Measurements from ENCODE around the gene RBM15. TPM values are rescaled to one million over a fixed set of nuclear protein-coding genes. Genes with fewer than 3 reads are reported as not detected.

The RBM15 gene
- total and polyA plus RNA-seq, 2 donors (not counting 3 experiments of a cell fraction or from before 2014, with no cell fraction given): 8.5 to 29.5 TPM

DNA sequence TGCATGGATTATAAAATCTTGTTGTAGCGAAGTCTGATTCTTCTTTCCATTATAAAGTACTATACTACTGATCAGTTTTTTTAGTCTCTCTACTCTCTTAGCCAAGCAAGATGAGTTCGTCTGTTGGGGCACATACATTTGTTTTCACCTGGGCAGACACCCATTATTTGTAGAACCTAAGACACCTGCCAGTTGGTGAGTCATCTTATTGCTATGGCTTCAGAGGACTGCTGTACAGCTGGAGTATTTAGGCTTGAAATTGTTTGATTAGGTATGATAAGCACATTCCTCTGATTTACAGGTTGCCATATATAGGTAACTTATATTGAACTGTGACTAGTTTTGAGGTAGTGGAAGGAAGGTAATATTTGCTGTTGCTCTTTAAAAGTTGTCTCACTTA lies 17.2 kb downstream of the RBM15 start:
- POLR2A ChIA-PET: no interaction called here
- BruUV-seq (replicated peaks): no TSS peak
- no peak for DNase-seq (ENCODE audit: low read depth, low spot score)
- Histone ChIP-seq H3K79me2 (ENCODE audit: control insufficient read depth, insufficient read depth, low read length) (peaks cover 65% of the 10 kb centered on the region), H3K4me3 (replicated peaks in 1 of 3; ENCODE audit: insufficient read depth in 1 of 3, low read depth in 1 of 3, low read length in 3 of 3) (no peak overlapping the region), H3K27ac (ENCODE audit: insufficient read depth, low read depth, low read length) (no peak overlapping the region), H3K36me3 (ENCODE audit: control insufficient read depth in 2 of 2, extremely low read depth in 1 of 2, insufficient read depth in 2 of 2, low read length in 2 of 2) (peaks cover 0 to 7% of the 10 kb centered on the region in 2 experiments), H3K9me3 (replicated peaks; ENCODE audit: control insufficient read depth, insufficient read depth, low read length) (no peaks in the 10 kb centered on the region), H3K4me2 (ENCODE audit: insufficient read depth, low read length) (no peak overlapping the region), H3K4me1 (ENCODE audit: control insufficient read depth, extremely low read depth, insufficient read depth, low read length) (no peaks in the 10 kb centered on the region), H4K20me1 (replicated peaks; ENCODE audit: control insufficient read depth, extremely low read depth, insufficient read depth, low read length) (peaks cover 2% of the 10 kb centered on the region), H3K9me1 (replicated peaks; ENCODE audit: control insufficient read depth, extremely low read depth, insufficient read depth, low read length) (peaks cover 4% of the 10 kb centered on the region), H3K27me3 (ENCODE audit: control insufficient read depth in 2 of 2, insufficient read depth in 2 of 2, low read length in 2 of 2) (no peaks in the 10 kb centered on the region), H3K9ac (replicated peaks; ENCODE audit: extremely low read depth, insufficient read depth, low read length) (no peak overlapping the region), H2AFZ (ENCODE audit: low read depth, low read length) (no peak overlapping the region)
- dilution Hi-C loops (cut with MboI; ENCODE audit: extremely low pct_ligation_motif_present, low sequenced_read_pairs): no loop called here
- TF ChIP-seq FOS (IDR thresholded peaks at IDR 0.05; ENCODE audit: borderline replicate concordance, insufficient read depth, low read length): no peak
- CTCF ChIA-PET: no interaction called here
- intact Hi-C loops (cut with micrococcal nuclease): no loop called here
- FAIRE-seq: no peak

GRCh38 chr1:110360431-110360830 lies 21.3 kb downstream of the RBM15 start:
- CTCF ChIA-PET: interaction anchor here (1.0 to 1.9 kb wide), 6 partner anchors 11 to 153 kb away, joined by 3 to 6 read pairs (median 4); no protein-coding TSS in a partner anchor
- no peaks in the 10 kb centered on the region for H3K9me1 ChIP-seq (replicated peaks; ENCODE audit: control insufficient read depth, extremely low read depth, insufficient read depth, low read length)
- no peak overlapping the region for H3K4me2 ChIP-seq (ENCODE audit: insufficient read depth, low read length)
- no peak for TF ChIP-seq MAX (IDR thresholded peaks at IDR 0.05; ENCODE audit: insufficient read depth, insufficient read length)
- no peak for TF ChIP-seq POLR2A (IDR thresholded peaks at IDR 0.05; ENCODE audit: low read depth, low read length)
- TF ChIP-seq FOS (IDR thresholded peaks at IDR 0.05; ENCODE audit: borderline replicate concordance, insufficient read depth, low read length): no peak
- TF ChIP-seq MYC (IDR thresholded peaks at IDR 0.05; ENCODE audit: low read depth, low read length): no peak
- no peak for TF ChIP-seq GATA2 (IDR thresholded peaks at IDR 0.05; ENCODE audit: insufficient read depth, insufficient read length, low read depth, low read length)
- TF ChIP-seq POLR2AphosphoS5 (IDR thresholded peaks at IDR 0.05; ENCODE audit: insufficient read depth, low read depth, low read length): no peak
- TF ChIP-seq, protein P1, sequence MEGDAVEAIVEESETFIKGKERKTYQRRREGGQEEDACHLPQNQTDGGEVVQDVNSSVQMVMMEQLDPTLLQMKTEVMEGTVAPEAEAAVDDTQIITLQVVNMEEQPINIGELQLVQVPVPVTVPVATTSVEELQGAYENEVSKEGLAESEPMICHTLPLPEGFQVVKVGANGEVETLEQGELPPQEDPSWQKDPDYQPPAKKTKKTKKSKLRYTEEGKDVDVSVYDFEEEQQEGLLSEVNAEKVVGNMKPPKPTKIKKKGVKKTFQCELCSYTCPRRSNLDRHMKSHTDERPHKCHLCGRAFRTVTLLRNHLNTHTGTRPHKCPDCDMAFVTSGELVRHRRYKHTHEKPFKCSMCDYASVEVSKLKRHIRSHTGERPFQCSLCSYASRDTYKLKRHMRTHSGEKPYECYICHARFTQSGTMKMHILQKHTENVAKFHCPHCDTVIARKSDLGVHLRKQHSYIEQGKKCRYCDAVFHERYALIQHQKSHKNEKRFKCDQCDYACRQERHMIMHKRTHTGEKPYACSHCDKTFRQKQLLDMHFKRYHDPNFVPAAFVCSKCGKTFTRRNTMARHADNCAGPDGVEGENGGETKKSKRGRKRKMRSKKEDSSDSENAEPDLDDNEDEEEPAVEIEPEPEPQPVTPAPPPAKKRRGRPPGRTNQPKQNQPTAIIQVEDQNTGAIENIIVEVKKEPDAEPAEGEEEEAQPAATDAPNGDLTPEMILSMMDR (IDR thresholded peaks at IDR 0.05; ENCODE audit: extremely low read depth in 1 of 2, insufficient read depth in 1 of 2, low read depth in 1 of 2, low read length in 2 of 2): no peak
- TF ChIP-seq EZH2 (IDR thresholded peaks at IDR 0.05; ENCODE audit: borderline replicate concordance, low read depth, low read length, severe bottlenecking): no peak
- no peak for TF ChIP-seq JUN (IDR thresholded peaks at IDR 0.05; ENCODE audit: borderline replicate concordance, insufficient read depth, insufficient read length, low read depth)
- POLR2A ChIA-PET: no interaction called here
- no peaks in the 10 kb centered on the region for H3K27me3 ChIP-seq (ENCODE audit: control insufficient read depth in 2 of 2, insufficient read depth in 2 of 2, low read length in 2 of 2)
- no peak overlapping the region for H2AFZ ChIP-seq (ENCODE audit: low read depth, low read length)
- intact Hi-C loops (cut with micrococcal nuclease) (no loop called here), dilution Hi-C loops (cut with MboI; ENCODE audit: extremely low pct_ligation_motif_present, low sequenced_read_pairs) (no loop called here)
- H3K4me3 ChIP-seq (replicated peaks in 1 of 3; ENCODE audit: insufficient read depth in 1 of 3, low read depth in 1 of 3, low read length in 3 of 3): no peak overlapping the region
- H3K4me1 ChIP-seq (ENCODE audit: control insufficient read depth, extremely low read depth, insufficient read depth, low read length): no peaks in the 10 kb centered on the region
- no TSS peak for BruUV-seq (replicated peaks)
- no peak overlapping the region for H3K27ac ChIP-seq (ENCODE audit: insufficient read depth, low read depth, low read length)
- peaks cover 44% of the 10 kb centered on the region for H3K79me2 ChIP-seq (ENCODE audit: control insufficient read depth, insufficient read depth, low read length)
- no peak overlapping the region for H3K9ac ChIP-seq (replicated peaks; ENCODE audit: extremely low read depth, insufficient read depth, low read length)
- DNase-seq (ENCODE audit: low read depth, low spot score) (no peak), FAIRE-seq (no peak)
- H4K20me1 ChIP-seq (replicated peaks; ENCODE audit: control insufficient read depth, extremely low read depth, insufficient read depth, low read length): peaks cover 2% of the 10 kb centered on the region
- H3K36me3 ChIP-seq (ENCODE audit: control insufficient read depth in 2 of 2, extremely low read depth in 1 of 2, insufficient read depth in 2 of 2, low read length in 2 of 2): peaks cover 0 to 9% of the 10 kb centered on the region in 2 experiments
- H3K9me3 ChIP-seq (replicated peaks; ENCODE audit: control insufficient read depth, insufficient read depth, low read length): no peaks in the 10 kb centered on the region

Measured in endothelial cell of umbilical vein (primary cell).